ENCODE results near the gene TCF7L2.

Gene TCF7L2

DNA sequence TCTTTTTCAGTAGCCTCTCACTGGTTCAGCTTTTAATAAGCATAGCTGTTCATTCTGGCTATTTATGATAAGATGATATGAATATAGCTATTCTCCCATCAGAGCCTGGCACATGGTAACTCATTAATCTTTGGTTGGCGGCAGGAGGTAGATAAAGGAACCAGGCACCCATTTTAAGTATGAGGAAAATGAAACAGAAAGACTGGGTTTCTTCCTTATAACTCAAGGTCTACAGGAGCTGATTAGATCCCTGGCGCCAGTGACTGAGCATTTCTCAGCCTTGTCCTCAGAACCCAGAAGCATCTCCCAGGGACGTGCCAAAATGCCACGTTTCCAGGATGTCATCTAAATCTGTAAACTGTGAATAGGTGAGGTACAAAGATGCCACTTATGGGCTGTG lies 141.9 kb downstream of the TCF7L2 start:
- peaks cover 21% of the 10 kb centered on the region for H3K27me3 Mint-ChIP-seq
- peaks cover 6% of the 10 kb centered on the region for H3K9me3 Mint-ChIP-seq
- CTCF ChIA-PET: interaction anchor here (1.1 kb wide), 1 partner anchor 51 kb away, joined by 3 read pairs; no protein-coding TSS in a partner anchor
- peaks cover 2% of the 10 kb centered on the region for H3K36me3 Mint-ChIP-seq
- no peak overlapping the region for H3K4me3 Mint-ChIP-seq
- H3K4me1 Mint-ChIP-seq: peaks cover 19% of the 10 kb centered on the region
- no peak for DNase-seq
- no peak overlapping the region for H3K27ac Mint-ChIP-seq

DNA sequence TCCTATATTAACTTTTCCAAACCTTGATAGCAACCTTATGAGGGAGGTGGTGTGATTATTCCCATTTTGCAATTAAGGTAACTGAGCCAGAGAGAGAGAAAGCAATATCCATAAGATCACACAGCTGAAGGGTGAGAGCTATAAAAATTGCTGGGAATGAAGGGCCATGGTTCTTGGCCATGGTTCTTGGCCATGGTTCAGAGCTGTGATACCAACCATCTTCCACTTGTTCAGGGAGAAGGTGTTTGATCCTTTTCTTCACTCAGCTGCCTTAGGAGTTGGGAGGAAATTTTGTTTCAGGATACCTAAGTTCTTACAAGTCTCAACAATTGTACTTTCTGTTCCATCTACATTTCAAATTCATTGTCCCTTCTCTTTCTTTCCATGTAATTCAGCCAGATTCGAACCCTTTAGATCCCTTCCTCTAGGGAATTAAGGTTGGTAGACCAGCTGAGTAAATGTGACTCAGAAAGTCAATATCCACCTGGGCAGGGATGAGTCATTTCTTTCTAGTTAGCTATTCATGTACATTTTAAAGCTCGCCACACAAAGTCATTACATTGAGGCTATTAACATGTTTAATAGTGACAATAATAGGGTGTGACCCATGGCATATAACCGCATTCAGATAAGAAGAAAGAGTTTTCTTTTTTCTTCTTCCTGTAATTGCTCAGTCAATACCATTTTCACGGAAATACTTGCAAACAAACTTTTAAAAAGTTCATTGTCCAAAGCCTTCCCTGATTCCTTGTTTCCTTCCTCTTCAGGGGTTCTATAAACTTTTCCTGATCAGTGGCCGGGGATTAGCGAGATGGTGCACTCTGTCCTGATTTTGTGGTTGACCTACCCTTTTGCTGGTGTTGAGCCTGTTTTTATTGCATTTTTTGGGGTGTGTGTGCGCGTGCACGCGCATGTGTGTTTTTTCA lies 143.4 kb downstream of the TCF7L2 start:
- Mint-ChIP-seq H3K36me3 (peaks cover 2% of the 10 kb centered on the region), H3K27me3 (peaks cover 29% of the 10 kb centered on the region), H3K4me1 (peaks cover 19% of the 10 kb centered on the region), H3K4me3 (no peak overlapping the region), H3K9me3 (peaks cover 6% of the 10 kb centered on the region), H3K27ac (peak overlapping the region; percentile 6)
- DNase-seq: no peak
- CTCF ChIA-PET: no interaction called here

DNA sequence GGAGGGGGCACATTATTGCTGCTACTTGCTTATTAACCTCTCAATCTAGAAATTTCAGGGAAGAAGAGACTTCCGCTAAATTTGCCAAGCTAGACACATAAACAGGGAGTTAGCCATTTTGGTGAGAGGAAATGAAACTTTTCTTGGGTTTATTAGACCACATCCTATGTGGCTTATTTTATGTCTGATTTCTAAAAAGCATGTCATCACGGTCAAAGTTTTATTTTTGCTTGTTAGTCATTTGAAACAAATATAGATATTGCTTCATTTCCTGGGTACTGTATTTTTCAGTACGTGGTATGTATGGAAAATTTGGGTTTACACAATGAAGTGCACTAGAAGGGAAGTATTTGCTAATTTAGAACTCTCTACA lies 144.1 kb downstream of the TCF7L2 start:
- CTCF ChIA-PET: no interaction called here
- Mint-ChIP-seq H3K9me3 (peaks cover 6% of the 10 kb centered on the region), H3K27ac (peak overlapping the region; percentile 6), H3K27me3 (peaks cover 28% of the 10 kb centered on the region), H3K4me3 (no peak overlapping the region), H3K36me3 (peaks cover 2% of the 10 kb centered on the region), H3K4me1 (peaks cover 19% of the 10 kb centered on the region)
- DNase-seq: no peak

- Mint-ChIP-seq H3K36me3 (peaks cover 2% of the 10 kb centered on the region), H3K4me3 (no peak overlapping the region), H3K27me3 (peaks cover 29% of the 10 kb centered on the region), H3K4me1 (peaks cover 19% of the 10 kb centered on the region), H3K27ac (no peak overlapping the region), H3K9me3 (peaks cover 6% of the 10 kb centered on the region)
- no peak for DNase-seq
- CTCF ChIA-PET: interaction anchor here (0.6 kb wide), 1 partner anchor 12 kb away, joined by 3 read pairs; no protein-coding TSS in a partner anchor
Measured at GRCh38 chr10:113095419-113096127, 145.5 kb downstream of the TCF7L2 start.

GRCh38 chr10:113096128-113096996 lies 146.3 kb downstream of the TCF7L2 start:
- Mint-ChIP-seq H3K27ac (no peak overlapping the region), H3K4me1 (peaks cover 19% of the 10 kb centered on the region), H3K4me3 (no peak overlapping the region), H3K27me3 (peaks cover 26% of the 10 kb centered on the region), H3K9me3 (peaks cover 6% of the 10 kb centered on the region), H3K36me3 (peaks cover 2% of the 10 kb centered on the region)
- no peak for DNase-seq
- CTCF ChIA-PET: interaction anchor here (0.6 kb wide), 1 partner anchor 11 kb away, joined by 3 read pairs; no protein-coding TSS in a partner anchor

GRCh38 chr10:113097036-113097435 lies 147.0 kb downstream of the TCF7L2 start:
- peaks cover 19% of the 10 kb centered on the region for H3K4me1 Mint-ChIP-seq
- DNase-seq: no peak
- no peak overlapping the region for H3K4me3 Mint-ChIP-seq
- H3K36me3 Mint-ChIP-seq: peaks cover 2% of the 10 kb centered on the region
- CTCF ChIA-PET: no interaction called here
- peaks cover 6% of the 10 kb centered on the region for H3K9me3 Mint-ChIP-seq
- no peak overlapping the region for H3K27ac Mint-ChIP-seq
- peaks cover 22% of the 10 kb centered on the region for H3K27me3 Mint-ChIP-seq

- Mint-ChIP-seq H3K9me3 (no peaks in the 10 kb centered on the region), H3K27ac (no peak overlapping the region), H3K4me1 (peaks cover 4% of the 10 kb centered on the region), H3K4me3 (no peak overlapping the region), H3K36me3 (no peaks in the 10 kb centered on the region), H3K27me3 (peaks cover 18% of the 10 kb centered on the region)
- no peak for DNase-seq
- CTCF ChIA-PET: no interaction called here
Measured at GRCh38 chr10:113099431-113100183, 149.6 kb downstream of the TCF7L2 start.

GRCh38 chr10:113100281-113100680 lies 150.2 kb downstream of the TCF7L2 start:
- CTCF ChIA-PET: no interaction called here
- H3K27me3 Mint-ChIP-seq: peaks cover 24% of the 10 kb centered on the region
- peaks cover 3% of the 10 kb centered on the region for H3K4me1 Mint-ChIP-seq
- no peaks in the 10 kb centered on the region for H3K36me3 Mint-ChIP-seq
- DNase-seq: no peak
- H3K4me3 Mint-ChIP-seq: no peak overlapping the region
- no peak overlapping the region for H3K27ac Mint-ChIP-seq
- H3K9me3 Mint-ChIP-seq: no peaks in the 10 kb centered on the region

- H3K4me1 Mint-ChIP-seq: peaks cover 3% of the 10 kb centered on the region
- DNase-seq: no peak
- H3K4me3 Mint-ChIP-seq: no peak overlapping the region
- H3K9me3 Mint-ChIP-seq: no peaks in the 10 kb centered on the region
- peaks cover 14% of the 10 kb centered on the region for H3K27me3 Mint-ChIP-seq
- H3K36me3 Mint-ChIP-seq: no peaks in the 10 kb centered on the region
- no peak overlapping the region for H3K27ac Mint-ChIP-seq
- CTCF ChIA-PET: no interaction called here
Measured at GRCh38 chr10:113103131-113103840, 153.2 kb downstream of the TCF7L2 start.

DNA sequence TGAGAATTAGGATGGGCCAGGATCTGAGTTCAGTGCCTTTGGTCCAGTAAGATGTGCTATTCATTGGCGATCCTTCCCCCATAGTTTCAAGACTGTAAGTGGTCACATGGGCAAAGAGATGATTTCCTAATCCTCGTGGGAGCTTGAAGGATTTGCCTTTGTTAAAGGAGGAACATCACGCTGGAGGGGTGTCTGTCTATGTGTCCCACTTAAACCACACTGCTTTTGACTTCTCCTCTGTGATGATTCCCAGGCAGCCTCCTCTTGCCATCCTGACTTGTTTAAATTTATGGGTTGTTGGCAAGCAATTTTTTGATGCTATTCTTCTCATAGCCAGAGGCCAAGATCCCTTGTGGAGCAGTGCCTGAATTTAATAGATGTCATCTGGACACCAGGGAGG lies 154.0 kb downstream of the TCF7L2 start:
- Mint-ChIP-seq H3K27ac (no peak overlapping the region), H3K36me3 (no peaks in the 10 kb centered on the region), H3K9me3 (no peaks in the 10 kb centered on the region), H3K4me3 (no peak overlapping the region), H3K27me3 (peaks cover 14% of the 10 kb centered on the region), H3K4me1 (peaks cover 3% of the 10 kb centered on the region)
- DNase-seq: no peak
- CTCF ChIA-PET: no interaction called here

- Mint-ChIP-seq H3K27me3 (peaks cover 18% of the 10 kb centered on the region), H3K27ac (no peak overlapping the region), H3K4me3 (no peak overlapping the region), H3K4me1 (peaks cover under 1% of the 10 kb centered on the region), H3K36me3 (no peaks in the 10 kb centered on the region), H3K9me3 (no peaks in the 10 kb centered on the region)
- DNase-seq: peak; percentile 41
- CTCF ChIA-PET: no interaction called here
Measured at GRCh38 chr10:113108194-113108835, 158.3 kb downstream of the TCF7L2 start.

- no peak overlapping the region for H3K4me3 Mint-ChIP-seq
- H3K36me3 Mint-ChIP-seq: no peaks in the 10 kb centered on the region
- no peaks in the 10 kb centered on the region for H3K4me1 Mint-ChIP-seq
- H3K9me3 Mint-ChIP-seq: no peaks in the 10 kb centered on the region
- CTCF ChIA-PET: interaction anchor here (0.8 to 1.0 kb wide), 2 partner anchors 9 to 633 kb away, joined by 4 read pairs; no protein-coding TSS in a partner anchor
- H3K27me3 Mint-ChIP-seq: peaks cover 19% of the 10 kb centered on the region
- DNase-seq: no peak
- H3K27ac Mint-ChIP-seq: no peak overlapping the region
Measured at GRCh38 chr10:113108948-113109347, 158.9 kb downstream of the TCF7L2 start.
